NCI-H2227 treated with DMSO at 0.1 percent for 48 hours (cell line): ENCODE results near the gene PIP4K2C.
"Not testable (repeated sequence)": the region's sequence is repeated elsewhere in the genome, so short reads cannot be mapped to it uniquely, and the experiment has no call there.

Experiments used
- DNase-seq: peaks from one replicate; lab custom pipeline; 2025; lab: John Stamatoyannopoulos, UW

PIP4K2C gene

DNA sequence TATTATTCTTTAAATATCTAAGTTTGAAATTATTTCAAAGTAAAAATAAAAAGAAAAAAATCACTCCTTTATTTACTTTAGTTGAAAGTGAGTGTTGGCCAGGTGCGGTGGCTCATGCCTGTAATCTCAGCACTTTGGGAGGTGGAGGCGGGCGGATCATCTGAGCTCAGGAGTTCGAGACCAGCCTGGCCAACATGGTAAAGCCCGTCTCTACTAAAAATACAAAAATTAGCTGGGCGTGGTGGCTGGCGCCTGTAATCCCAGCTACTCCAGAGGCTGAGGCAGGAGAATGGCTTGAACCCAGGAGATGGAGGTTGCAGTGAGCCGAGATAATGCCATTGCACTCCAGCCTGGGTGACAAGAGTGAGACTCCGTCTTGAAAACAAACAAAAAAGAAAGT, 45.7 kb downstream of the PIP4K2C start:
- not testable (repeated sequence) for DNase-seq

- no peak for DNase-seq
Measured at GRCh38 chr12:57637364-57637763, 46.4 kb downstream of the PIP4K2C start.

- no peak for DNase-seq
Measured at GRCh38 chr12:57638096-57638495, 47.1 kb downstream of the PIP4K2C start.

DNA sequence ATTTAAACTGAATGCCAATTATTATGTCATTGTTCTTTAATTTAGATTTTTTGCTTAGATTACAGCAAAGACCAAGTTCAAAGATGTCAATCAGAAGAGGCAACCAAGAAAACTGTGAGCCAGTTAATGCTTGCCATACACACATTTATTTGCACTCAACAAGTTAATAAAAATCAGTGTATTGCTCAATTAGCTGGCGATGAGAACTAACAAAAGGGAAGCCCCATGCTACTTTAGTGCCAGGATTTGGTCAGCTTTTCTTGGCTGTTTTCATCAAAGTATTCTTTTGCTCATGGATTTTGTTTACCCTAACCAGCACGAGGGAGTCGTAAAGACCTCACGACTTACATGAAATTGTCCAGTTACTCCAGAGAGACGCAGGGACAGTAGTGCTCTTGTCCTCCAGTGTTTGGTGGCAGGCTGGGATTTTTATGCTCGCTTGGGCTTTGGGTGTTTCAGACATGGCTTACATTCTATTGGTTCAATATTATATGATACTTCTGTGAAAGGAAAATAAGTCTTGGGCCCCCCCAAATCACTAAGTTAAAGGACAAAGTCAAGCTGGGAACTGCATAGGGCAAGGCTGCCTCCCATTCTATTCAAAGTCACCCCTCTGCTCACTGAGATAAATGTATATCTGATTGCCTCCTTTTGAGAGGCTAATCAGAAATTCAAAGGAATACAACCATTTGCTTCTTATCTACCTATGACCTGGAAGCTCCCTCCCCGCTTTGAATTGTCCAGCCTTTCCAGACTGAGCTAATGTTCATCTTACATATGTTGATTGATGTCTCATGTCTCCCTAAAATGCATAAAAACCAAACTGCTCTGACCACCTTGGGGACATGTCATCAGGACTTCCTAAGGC, 49.4 kb downstream of the PIP4K2C start:
- DNase-seq: no peak

DNA sequence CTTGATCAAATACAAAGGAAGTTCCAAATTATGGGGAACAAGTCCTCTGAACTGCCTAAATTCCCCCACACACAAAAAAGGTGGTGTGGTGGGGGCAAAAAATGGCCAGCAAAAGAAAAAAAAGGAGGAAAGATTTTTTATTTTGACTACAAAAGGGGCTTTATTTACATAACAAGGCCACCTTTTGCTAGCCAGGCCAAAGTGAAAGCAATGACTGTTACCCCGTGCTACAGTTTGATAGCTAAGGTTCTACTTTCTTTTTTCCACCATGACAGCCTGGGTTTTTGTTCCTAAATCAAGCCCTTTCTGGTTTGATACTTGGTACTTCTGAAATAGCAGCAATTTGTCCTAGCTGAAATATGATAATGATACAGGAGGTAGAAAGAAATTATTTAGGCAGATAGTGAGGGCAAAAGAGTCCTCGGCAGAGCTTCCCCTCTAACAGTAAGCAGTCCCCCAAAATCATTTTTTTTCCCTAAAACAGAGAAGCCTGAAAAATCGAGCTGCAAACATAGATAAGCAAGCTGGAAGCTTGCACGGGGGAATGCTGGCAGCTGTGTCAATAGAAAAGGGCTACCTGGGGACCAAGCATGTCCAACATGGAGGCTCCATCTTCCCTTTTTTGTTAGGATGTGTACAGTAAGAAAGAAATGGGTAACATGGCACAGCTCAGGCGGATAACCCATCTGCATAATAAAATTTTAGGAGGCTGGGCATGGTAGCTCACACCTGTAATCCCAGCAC, 50.9 kb downstream of the PIP4K2C start:
- no peak for DNase-seq

GRCh38 chr12:57645990-57646658, 55.1 kb downstream of the PIP4K2C start:
- DNase-seq: not testable (repeated sequence)

DNA sequence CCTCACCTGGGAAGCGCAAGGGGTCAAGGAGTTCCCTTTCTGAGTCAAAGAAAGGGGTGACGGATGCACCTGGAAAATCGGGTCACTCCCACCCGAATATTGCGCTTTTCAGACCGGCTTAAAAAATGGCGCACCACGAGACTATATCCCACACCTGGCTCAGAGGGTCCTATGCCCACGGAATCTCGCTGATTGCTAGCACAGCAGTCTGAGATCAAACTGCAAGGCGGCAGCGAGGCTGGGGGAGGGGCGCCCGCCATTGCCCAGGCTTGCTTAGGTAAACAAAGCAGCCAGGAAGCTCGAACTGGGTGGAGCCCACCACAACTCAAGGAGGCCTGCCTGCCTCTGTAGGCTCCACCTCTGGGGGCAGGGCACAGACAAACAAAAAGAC, 55.7 kb downstream of the PIP4K2C start:
- not testable (repeated sequence) for DNase-seq
